Skeletal muscle cell (primary cell): ENCODE measurements around the gene BSG.

ENCODE experiments used
- DNase-seq: peaks from one replicate; pipeline ENCODE4 v3.0.0-alpha.2; 2010; ENCODE audit warnings: low read depth
- H3K4me3 ChIP-seq: 2 replicates; pipeline ENCODE4 v1.5.1; 2011; ENCODE audit warnings: low read depth, mild to moderate bottlenecking, control low read depth, low read length, moderate library complexity

Gene BSG

DNA sequence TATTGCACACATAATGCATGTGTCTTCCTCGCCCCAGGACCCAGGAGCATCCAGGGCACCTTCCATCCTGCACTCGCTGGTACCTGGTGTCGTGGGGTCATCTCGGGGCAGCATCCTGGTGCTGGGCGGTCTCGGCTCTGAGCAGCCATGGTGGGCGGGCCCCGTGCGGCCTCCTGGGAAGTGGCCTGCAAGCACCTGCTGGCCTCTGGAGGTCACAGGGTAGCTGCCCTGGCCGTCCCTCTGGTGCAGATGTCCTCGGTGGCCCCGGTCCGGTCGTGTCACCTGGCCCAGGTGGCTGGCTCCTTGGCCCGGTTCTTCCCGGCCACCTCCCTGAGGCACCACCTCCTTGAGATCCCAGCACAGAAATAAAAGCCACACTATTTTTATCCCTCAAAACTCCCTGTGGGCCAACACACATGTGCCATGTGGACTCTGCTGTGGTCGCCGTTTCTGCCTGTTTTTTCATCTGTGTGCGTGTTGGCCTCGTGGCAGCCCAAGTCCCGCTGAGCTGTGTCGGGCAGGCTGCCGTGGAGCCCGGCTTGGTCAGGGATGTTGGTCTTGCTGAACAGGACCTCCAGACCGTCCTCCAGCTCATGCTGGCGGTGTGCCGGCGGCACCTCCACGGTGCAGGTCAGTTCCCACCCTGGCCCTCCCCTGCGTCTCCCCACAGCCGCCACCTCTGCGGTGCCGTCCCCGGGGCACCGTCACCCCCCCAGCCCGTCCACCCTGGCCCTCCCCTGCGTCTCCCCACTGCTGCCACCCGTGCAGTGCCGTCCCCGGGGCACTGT, 33.6 kb upstream of the BSG start:
- no peak for DNase-seq
- H3K4me3 ChIP-seq = no peak overlapping the region

DNA sequence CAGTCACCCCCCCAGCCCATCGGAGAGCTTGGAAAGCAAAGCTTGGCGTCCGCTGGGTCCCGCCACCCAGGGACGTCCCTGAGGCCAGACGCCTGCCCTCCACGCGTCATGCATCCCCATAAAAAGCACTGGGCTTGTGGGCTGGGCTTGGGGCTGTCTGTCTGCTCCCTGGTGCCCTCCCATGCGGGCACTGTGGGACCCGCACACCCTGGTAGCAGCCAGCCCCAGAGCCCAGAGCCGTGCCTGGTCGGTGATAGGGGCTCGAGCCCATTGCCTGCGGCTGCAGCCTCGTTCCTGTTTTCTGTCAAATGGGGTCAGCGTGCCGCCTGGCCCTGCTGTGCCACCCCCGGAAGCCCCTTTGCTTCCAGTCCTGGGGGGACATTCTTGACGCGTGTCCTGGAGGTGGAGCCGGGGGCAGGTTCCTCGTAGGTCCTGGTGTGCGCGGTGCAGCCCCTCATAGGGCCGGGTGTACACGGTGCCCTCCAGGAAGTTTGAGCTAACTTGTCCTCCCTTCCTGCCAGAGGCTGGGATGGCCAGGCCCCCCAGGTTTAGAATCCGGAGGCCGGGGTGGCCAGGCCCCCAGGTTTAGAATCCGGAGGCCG, 32.9 kb upstream of the BSG start:
- no peak for DNase-seq

DNA sequence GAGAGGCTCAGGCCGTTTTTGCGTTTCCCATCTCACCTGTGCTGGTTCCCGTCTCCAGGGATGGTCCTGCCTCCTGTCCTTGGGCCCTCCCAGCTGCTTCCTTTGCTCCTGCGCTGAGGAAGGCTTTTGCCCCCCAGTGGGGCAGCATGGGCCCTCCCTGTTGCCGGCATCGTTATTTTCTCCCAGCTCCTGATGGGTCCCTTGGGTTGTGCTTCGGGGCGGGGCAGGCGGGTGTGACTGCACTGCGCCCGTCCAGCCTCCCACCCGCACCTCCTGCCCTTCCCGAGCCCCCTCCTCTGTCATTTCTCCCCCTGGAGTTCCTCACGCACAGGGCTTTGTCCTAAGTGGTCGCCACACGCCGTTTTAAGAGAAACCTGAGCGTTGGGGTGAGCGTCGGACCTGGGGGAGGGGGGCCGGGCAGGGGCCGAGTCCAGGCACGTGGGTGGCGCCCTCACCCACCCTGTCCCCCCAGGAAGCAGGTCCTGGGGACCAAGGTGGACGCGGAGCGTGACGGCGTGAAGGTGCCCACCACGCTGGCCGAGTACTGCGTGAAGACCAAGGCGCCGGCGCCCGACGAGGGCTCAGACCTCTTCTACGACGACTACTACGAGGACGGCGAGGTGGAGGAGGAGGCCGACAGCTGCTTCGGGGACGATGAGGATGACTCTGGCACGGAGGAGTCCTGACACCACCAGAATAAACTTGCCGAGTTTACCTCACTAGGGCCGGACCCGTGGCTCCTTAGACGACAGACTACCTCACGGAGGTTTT, 31.3 kb upstream of the BSG start:
- H3K4me3 ChIP-seq = no peak overlapping the region
- DNase-seq = no peak

More for the DNA sequence above, 32.9 kb upstream of the BSG start:
- no peak overlapping the region for H3K4me3 ChIP-seq

DNA sequence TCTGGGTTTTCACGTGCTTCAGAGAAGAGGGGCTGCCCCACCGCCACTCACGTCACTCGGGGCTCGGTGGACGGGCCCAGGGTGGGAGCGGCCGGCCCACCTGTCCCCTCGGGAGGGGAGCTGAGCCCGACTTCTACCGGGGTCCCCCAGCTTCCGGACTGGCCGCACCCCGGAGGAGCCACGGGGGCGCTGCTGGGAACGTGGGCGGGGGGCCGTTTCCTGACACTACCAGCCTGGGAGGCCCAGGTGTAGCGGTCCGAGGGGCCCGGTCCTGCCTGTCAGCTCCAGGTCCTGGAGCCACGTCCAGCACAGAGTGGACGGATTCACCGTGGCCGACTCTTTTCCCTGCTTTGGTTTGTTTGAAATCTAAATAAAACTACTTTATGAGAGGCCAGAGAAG, 30.7 kb upstream of the BSG start:
- no peak overlapping the region for H3K4me3 ChIP-seq
- no peak for DNase-seq

DNA sequence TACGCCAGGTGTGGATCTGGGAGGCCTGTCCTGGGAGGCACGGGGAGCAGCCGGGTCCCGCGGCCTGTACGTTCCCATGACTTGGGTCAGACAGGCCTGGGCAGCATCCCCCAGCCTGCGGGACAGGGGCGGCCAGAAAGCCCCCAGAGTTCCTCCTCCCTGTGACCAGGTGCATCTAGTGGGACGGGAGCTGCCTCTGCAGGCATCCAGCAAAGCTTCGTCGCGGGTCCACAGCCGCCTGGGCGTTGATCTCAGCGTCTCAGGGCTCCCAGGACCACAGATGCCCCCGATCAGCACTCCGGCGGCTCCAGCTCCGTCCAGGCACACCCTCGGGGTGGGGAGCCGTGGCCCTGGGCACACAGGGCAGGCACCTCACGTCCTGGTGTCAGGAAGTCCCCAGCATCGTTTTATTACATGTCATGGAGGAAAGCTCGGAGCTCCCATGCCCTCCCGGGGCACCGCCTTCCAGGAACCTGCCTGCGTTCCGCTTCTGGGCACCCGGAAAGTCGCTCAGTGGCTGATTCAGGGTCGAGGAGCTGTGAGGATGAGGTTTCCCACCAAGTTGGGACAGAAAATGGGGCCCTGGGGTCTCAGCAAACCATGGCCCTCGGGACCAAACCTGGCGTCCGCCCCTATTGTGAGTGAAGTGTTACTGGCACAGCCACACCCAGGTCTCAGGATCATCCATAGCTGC, 30.1 kb upstream of the BSG start:
- no peak for DNase-seq
- H3K4me3 ChIP-seq = no peak overlapping the region

DNA sequence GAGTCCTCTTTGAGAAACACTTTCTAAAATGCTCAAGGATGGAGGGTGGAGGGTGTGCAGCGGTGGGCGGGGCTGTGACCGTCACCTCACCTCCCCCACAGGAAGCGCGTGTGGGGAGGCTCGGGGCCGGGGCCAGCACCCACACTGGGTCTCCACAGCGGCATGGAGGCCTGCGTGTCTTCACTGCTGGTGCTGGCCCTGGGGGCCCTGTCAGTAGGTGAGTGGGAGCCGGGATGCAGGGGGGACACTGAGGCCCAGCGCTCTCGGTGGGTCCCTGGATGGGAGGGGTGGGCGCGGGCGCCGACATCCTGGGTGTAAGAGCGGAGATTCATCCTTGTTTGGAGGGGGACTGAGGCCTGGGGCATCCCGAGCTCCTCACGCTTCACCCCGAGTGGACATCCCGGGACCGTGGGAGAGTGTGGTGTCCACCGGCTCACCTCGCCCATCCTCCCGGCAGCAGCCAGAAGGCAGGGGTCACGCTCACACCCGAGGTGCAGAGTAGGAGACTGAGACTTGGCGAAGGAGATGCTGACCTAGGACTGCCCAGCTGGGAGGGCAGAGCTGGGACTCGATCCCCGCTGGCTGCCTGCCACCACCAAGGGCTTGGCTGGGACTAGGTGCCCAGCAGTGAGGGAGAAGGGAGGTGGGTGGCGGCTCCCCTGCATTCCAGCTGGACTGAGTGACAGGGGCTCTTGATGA, 28.3 kb upstream of the BSG start, which contains the start of gene GZMM:
Gene GZMM, plus strand, starts transcription at position 144 of the 699 bp plus-strand sequence. Its CDS starts 19 bp downstream, at position 163.
- H3K4me3 ChIP-seq = no peak within 1 kb of the TSS
- DNase-seq = no peak

DNA sequence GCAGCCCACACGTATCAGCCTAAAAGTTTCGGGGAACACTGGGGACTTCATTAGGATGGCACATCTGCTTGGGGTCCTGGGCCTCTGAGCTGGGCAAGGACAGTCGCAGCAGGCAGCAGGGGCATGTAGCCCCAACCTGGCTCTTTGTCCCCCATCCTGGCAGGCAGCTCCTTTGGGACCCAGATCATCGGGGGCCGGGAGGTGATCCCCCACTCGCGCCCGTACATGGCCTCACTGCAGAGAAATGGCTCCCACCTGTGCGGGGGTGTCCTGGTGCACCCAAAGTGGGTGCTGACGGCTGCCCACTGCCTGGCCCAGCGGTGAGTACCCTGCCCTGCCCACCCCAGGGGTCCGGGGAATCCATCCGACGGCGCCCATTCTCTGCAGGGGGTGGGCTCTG, 25.3 kb upstream of the BSG start:
- no peak overlapping the region for H3K4me3 ChIP-seq
- DNase-seq = no peak

DNA sequence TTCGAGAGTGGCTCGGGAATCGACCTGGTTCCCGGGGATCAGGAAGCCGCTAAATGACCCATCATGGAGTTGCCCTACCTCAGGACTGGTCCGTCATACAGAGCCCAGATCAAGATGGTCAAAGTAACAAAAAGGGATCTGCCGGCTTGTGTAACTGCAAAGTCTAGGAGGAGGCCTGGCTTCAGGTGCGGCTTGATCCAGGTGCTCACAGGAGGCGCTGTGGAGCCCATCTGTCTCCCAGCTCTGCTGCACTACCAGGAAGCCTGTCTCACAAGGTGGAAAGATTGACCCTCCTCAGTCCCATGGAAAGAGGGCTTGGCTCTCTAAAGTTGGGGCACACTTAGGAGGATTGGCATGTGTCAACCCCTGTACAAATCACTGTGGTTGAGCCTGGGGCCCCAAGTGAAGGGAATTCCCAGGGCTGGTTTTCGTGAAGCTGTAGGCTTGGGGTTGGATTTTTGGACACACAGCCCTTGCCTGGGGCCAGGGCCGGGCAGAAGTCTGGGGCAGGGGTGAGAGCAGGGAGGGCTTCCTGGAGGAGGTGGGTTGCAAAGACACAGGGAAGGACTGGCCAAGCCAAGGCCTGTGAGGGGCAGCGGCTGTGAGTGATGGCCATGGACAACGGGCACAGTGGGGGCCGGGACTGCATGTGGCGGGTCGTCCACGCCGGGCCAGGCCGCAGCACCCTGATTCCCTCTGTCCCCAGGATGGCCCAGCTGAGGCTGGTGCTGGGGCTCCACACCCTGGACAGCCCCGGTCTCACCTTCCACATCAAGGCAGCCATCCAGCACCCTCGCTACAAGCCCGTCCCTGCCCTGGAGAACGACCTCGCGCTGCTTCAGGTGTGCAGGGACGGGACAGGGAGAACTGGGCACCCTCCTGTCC, 24.3 kb upstream of the BSG start:
- DNase-seq = no peak
- H3K4me3 ChIP-seq = no peak overlapping the region

DNA sequence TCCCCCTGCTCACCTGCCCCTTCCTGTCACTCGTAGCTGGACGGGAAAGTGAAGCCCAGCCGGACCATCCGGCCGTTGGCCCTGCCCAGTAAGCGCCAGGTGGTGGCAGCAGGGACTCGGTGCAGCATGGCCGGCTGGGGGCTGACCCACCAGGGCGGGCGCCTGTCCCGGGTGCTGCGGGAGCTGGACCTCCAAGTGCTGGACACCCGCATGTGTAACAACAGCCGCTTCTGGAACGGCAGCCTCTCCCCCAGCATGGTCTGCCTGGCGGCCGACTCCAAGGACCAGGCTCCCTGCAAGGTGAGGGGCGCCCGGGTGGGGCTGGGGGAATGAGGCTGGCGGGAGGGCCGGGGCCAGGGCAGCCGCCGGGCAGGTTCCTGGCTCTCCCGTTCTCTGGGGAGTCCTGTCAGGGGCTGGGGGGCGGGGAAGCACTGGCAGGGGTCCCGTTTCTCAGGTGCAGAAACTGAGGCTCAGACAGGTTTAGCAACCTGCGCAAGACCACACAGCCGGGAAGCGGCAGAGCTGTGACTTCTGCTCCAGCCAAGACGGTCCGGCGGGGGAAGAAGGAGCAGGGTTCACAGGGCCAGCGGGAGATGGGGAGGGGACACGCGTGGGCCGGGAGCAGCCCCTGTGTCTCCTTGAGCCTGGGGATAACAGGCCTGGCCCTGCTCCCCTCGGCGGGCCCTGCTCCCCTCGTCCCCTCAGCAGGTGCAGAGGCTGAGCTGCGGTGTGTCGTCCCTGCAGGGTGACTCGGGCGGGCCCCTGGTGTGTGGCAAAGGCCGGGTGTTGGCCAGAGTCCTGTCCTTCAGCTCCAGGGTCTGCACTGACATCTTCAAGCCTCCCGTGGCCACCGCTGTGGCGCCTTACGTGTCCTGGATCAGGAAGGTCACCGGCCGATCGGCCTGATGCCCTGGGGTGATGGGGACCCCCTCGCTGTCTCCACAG, 23.2 kb upstream of the BSG start:
- no peak for DNase-seq
- no peak overlapping the region for H3K4me3 ChIP-seq

DNA sequence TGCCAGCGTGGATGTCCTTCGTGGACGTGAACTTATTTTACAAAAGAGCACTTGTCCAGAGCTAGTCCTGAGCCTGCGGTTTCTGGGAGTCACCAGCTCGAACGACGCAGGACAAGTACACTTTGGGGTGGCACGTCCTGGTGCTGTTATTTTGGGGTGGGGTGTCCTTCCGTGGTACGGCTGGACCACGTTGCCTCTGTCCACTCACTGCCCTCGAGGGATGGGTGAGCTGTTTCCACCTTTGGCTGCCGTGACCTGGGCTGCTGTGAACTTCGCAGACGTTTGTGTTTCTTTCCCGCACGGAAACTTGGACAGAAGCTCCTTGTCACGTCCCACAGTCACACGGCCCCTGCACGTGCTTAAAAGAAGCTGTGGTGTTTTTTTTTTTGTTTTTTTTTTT, 17.6 kb upstream of the BSG start:
- H3K4me3 ChIP-seq = no peak overlapping the region
- no peak for DNase-seq

DNA sequence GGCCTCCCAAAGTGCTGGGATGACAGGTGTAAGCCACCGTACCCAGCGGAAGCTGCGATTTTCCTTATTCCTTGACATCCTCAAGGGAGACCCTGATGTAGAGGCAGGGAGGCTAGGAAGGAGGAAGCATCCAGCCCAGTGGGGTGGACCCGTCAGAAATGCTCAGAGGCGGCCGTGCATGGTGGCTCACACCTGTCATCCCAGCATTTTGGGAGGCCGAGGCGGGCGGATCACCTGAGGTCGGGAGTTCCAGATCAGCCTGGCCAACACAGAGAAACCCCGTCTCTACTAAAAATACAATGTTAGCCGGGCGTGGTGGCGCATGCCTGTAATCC, 17.0 kb upstream of the BSG start:
- H3K4me3 ChIP-seq = no peak overlapping the region
- DNase-seq = no peak

DNA sequence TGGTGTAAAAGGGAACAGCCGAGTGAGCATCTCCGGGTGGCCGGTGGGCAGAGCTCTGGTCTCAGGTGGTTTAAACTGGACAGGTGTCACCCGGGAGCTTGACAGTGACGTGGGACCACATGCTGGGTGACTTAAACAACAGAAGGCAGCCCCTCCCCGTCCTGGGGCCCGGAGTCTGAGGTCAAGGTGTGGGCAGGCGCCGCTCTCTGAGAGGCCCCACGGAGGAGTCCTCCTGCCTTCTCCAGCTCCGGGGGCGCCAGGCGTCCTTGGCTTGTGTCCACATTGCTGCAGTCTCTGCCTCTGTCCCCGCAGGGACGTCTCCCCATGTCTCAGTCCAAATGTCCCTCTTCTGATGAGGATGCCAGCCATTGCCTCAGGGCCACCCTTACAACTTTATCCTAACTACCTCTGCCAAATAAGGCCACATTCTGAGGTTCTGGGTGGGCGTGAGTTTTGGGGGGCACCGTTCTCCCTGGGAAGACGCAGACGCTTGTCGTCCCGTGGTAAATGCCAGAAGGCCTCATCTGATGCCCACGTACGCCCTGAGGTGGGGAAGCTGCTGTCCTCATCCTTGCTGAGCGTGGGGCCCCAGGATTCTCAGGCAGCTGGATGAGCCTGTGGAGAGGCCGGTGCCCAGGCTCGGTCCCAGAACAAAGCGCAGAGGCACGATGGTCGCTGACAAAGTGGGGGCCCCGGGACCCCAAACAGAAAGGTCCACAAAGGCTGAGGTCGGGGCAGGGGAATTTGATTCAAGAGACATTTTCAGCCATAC, 15.6 kb upstream of the BSG start:
- H3K4me3 ChIP-seq = no peak overlapping the region
- DNase-seq = no peak

DNA sequence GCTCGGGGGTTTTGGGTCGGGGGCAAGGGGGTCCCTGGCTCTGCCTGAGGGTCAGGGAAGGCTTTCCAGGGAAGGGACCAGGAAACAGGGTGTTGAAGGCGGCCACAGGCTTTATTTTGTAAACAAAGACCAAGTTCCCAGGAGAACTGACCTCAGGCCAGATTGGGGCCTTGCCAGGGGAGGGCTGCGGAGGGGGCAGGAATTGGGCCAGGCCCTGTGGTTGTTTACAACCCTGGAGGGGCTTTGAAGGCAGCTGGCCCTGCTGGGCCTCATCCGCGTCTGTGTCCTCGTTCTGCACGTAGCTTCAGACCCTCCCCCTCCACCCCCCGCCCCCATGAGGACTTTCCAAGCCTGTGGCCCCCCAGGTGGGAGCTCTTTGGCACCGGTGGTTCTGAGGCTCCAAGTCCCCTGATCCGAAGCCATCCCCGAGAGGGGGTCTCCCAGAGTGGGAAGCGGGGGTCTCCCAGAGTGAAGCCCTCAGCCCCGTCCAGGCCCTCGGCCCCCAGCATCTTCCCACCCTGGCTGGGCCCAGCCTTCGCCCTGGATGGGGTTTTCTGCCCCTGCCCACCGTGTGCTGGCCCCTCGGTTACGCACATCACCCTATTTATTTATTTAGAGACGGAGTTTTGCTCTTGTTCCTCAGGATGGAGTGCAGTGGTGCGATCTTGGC, 13.5 kb upstream of the BSG start:
- DNase-seq = no peak
- no peak overlapping the region for H3K4me3 ChIP-seq

DNA sequence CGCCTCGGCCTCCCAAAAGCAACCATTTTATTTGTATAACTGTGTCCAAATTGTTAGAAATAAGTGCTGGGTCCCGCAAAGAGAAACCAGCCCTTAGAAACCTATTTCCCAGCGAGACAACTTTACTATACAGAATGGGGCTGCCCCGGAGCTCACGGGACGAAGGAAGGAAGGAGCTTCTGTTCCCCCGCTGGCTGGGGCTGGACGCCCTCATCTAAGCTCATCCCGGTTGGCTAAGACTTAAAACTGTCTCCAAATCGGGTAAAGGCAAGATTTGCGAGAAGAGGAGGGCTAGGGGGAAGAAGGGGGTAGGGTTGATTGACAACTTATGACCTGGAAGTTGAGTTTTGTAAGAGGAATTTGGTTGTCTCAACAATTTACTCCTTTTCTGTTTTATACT, 12.3 kb upstream of the BSG start:
- DNase-seq = no peak
- H3K4me3 ChIP-seq = no peak overlapping the region

DNA sequence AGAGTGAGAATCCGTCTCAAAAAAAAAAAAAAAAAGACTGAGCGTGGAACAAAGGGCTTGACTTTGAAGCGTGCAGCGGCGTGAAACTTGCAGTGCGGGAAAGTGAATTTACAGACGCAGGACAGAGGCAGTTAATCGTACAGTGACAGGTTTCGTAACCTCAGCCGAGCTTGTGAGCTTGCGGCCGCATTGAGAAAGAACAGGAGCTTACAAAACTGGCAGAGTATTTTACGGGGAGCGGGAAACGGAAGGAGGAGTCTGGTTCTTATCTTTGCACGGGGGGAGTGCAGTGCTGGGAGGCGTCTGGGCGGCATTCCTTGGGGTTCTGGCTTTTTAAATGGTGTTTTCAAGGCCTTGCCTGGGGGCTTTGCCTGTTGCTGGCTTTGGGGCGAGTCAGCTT, 6.0 kb upstream of the BSG start:
- no peak overlapping the region for H3K4me3 ChIP-seq
- DNase-seq = no peak

DNA sequence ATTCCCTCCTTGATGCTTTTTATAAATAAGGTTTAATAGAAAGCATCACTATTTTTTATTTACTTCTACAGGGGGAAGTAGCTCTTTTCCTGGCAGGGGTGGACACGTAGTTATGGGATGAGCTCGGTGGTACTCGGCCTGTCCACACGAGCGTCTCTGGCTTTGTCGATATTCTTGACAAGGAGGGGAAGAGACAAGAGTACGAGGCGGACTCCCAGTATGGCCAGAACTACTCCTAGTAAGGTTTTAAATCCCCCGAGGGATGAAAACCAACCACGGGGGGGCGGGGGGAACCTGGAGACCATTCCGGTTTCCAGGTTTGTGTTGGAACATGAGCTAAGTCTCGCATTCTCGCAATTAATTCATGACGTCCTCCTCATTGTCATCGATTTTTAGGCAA, 5.6 kb upstream of the BSG start:
- DNase-seq = no peak
- no peak overlapping the region for H3K4me3 ChIP-seq
